Occipital lobe (tissue), 2 donors: ENCODE results near the gene MDM1. TPM values are rescaled to one million over a fixed set of nuclear protein-coding genes. Genes with fewer than 3 reads are reported as not detected.
A peak's percentile ranks its signal among the peaks of the same experiment; 100 is the strongest.

ENCODE experiments used
- DNase-seq: peaks from one replicate; lab custom pipeline; 2025; lab: John Stamatoyannopoulos, UW
- total RNA-seq: library from RNA; depleted of rRNA; stranded (reverse); fragments of >200 nt; gene quantifications from one replicate; pipeline ENCODE4 v1.2.3, GENCODE V29; 2014

The MDM1 gene
- total RNA-seq: 29.8 TPM

- DNase-seq: peak; percentile 99
These were observed at the start of gene MDM1 for GRCh38 chr12:68331869-68332727. Gene MDM1, minus strand, starts transcription at chr12:68332362. Its CDS starts 117 bp downstream, at chr12:68332245.

- DNase-seq: no peak
These were observed 49.5 kb upstream of the MDM1 start for GRCh38 chr12:68381476-68382219.

- DNase-seq: no peak
These were observed 46.9 kb upstream of the MDM1 start for GRCh38 chr12:68378872-68379606.

- DNase-seq: no peak
These were observed 45.7 kb upstream of the MDM1 start for GRCh38 chr12:68377881-68378280.

GRCh38 chr12:68376901-68377300, 44.7 kb upstream of the MDM1 start:
- no peak for DNase-seq

- DNase-seq: no peak
These were observed 43.9 kb upstream of the MDM1 start for GRCh38 chr12:68375756-68376695.

GRCh38 chr12:68374307-68374982, 42.3 kb upstream of the MDM1 start:
- DNase-seq: no peak

GRCh38 chr12:68370667-68371066, 38.5 kb upstream of the MDM1 start:
- DNase-seq: no peak

GRCh38 chr12:68370006-68370590, 37.9 kb upstream of the MDM1 start:
- no peak for DNase-seq

- no peak for DNase-seq
These were observed 36.2 kb upstream of the MDM1 start for GRCh38 chr12:68368327-68368726.

GRCh38 chr12:68367903-68368302, 35.7 kb upstream of the MDM1 start:
- no peak for DNase-seq

GRCh38 chr12:68367116-68367515, 35.0 kb upstream of the MDM1 start:
- DNase-seq: no peak

GRCh38 chr12:68364893-68365725, 32.9 kb upstream of the MDM1 start:
- peak; percentile 37 for DNase-seq

- no peak for DNase-seq
These were observed 32.2 kb upstream of the MDM1 start for GRCh38 chr12:68364328-68364727.

GRCh38 chr12:68361953-68362352, 29.8 kb upstream of the MDM1 start:
- DNase-seq: no peak

- DNase-seq: no peak
These were observed 27.5 kb upstream of the MDM1 start for GRCh38 chr12:68359674-68360073.

- DNase-seq: no peak
These were observed 26.6 kb upstream of the MDM1 start for GRCh38 chr12:68358532-68359485.

GRCh38 chr12:68356986-68357385, 24.8 kb upstream of the MDM1 start:
- no peak for DNase-seq
